SK-MEL-5 (cell line): ENCODE measurements around the gene PRR33. TPM values are rescaled to one million over a fixed set of nuclear protein-coding genes. Genes with fewer than 3 reads are reported as not detected.

Experiments used
- DNase-seq: peaks from one replicate; pipeline ENCODE4 v3.0.0-alpha.2; 2016; ENCODE audit warnings: low read depth, low spot score
- in situ Hi-C: cut with HindIII; loops from 2 replicates; pipeline ENCODE4 v1.10.0; 2016; ENCODE audit warnings: low sequenced_read_pairs, high pct_unique_total_duplicates, low pct_unique_long_range_greater_than_20kb
- total RNA-seq: library from RNA; depleted of rRNA; stranded (reverse); fragments of >200 nt; shearing (Covaris generic); gene quantifications from 2 replicates; pipeline ENCODE4 v1.2.3, GENCODE V29; 2014

PRR33 gene
- total RNA-seq, 1 experiment from 2014 or later, result not detected

DNA sequence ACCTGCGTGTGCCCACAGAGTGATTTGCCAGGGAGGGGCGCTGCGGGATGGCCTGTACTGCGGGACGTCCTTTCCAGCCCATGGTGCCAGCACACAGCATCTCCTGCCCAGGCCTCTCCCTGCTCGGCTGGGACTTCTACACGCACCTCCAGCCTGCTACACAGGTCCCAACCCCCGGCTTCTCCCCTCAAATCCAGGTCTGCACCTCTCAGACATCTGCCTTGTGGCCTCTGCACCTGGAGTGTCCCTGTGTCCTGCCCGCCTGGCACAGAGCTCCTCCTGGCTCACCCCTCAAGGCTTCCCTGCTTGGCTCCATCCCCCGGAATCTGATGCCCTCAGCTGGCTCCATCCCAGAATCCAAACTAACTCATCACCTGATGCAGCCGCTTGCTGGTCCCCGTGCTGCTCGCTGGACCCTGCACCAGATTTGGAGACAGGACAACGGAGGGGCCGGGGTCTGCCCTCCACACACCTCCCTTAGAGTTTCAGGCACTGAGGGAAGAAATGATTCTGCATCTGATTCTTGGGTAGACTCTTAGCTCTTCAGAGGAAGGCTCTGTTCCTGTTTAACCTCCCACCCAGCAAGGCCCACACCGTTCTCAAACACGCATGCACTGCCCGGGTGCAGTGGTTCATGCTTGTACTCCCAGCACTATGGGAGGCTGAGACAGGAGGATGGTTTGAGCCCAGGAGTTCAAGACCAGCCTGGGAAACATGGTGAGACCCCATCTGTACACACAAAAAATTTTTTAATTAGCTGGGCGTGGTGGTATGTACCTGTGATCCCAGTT is 42.9 kb downstream of the PRR33 start:
- in situ Hi-C loops, result no loop called here
- no peak for DNase-seq

DNA sequence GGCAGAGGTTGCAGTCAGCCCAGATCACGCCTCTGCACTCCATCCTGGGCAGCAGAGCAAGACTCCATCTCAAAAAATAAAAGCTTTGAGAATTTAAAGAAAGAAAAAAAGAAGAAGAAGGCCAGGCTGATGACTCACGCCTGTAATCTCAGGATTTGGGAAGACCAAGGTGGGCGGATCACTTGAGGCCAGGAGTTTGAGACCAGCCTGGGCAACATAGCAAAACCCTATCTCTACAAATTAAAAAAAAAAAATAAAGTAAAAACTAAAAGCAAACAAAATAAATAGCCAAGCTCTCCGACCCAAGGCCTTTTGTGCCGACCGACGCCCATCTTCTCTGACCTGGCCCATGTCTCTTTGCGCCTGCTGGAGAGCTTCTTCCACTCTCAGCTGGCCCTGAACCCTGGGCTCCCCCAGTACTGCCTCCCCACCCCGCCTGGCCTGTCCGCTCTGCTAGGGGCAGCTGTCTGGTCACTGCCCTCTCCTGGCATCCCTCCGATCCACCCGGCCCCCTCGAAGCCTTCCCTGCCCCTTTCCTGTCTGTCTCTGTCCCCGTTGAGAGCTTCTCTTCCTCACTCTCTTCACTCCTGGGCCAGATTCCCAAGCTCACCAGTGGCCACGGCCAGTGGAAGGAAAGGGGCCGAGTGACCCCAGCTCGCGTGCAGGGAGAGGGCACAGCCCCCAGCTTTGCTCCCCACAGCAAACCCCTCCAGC is 43.6 kb downstream of the PRR33 start:
- in situ Hi-C loops, result no loop called here
- DNase-seq, result no peak

DNA sequence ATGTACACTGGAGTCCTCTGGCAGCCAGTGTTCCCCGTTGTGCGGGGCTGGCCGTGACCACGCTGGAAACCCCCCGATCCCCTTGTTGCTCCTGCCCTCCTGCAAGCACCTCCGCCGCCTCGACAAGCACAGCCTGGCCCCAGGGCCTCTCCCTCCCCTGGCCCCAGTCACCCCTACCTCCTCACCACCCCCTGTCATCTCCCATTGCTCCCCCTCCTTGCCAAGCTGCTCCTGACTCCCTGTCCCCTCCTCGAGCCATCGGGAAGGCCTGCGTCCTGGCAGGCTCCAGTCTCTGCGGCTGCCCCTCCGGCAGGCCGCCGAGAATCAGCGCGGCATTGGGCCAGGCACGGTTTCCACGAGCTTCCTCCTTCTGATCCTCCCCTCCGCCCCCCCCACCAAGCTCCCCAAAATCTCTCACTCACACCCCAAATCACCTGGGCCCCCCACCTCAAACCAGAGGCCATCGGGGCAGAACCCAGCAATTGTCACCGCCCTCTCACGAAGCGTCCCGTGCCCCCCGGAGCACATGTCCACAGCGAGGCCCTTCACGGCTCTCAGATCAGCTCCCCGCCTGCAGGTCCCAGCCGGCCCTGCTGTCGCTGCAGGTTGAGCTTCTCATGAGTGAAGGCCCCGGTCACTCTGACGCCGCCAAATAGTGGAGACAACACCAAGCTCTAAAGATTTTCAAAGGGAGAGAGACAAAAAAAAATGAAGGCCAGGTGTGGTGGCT is 44.5 kb downstream of the PRR33 start:
- in situ Hi-C loops, result no loop called here
- DNase-seq, result no peak

DNA sequence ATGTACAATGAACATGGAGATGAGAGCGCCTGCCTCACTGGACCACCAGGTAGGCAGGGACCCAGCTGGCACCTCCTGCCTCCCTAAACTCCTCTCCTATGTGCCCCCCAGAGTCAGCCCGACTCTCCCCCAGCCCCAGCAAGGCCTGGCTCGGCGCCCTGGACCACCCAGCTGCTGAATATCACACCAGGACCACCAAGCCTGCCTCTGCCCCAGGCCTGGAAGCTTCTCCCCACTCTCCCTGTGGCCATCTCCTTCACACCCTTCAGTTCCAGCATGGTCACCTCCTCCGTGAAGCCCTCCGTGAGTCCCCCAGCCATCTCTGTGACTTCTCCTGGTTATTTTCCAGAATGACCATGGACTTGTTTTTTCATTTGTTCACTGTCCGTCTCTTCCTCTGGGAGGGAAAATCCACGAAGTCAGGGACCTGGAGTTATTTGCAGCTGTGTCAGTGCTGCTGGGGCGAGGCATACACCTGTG is 45.2 kb downstream of the PRR33 start:
- in situ Hi-C loops, result no loop called here

DNA sequence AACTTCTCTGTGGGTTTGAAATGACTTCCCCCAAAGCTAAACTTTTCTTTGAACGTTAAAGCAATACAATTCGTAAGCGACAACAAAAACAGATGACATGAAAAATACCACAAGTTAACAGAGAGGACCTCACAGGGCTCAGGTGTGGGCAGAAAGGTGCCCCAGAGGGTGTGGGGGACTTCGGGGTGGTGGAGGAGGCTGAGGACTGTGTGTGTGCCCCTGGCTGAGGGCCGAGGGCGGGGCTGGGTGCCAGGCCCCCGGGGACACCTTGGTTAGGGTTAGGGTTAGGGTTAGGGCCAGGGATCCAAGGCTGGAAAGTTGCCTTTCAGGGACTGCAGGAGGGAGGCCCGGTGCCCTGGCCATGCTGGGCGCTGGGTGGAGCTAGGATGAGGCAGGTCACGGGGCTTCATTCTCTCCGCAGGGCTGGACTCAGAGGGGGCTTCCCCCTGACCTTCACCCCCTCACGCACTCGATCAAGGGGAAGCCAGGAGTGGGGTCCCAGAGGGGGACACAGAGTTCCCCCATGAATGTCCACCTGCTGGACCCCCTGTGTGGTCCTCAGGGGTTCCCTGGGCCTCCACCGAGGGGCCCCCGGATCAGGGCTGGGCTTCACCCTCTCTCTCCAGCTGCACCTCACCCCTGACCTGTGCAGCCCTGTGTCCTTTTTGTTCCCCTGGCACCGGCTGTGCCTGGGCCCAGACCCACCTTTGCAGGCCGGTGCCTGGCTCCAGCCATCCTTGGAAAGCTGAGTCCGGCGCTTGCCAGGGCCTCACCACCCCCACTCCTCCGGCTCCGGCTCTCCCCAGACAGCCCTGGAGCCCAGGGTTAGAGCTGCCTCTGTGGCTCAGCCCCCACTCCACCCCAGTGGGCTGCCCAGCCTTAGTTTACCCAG is 45.9 kb downstream of the PRR33 start:
- in situ Hi-C loops, result no loop called here
- DNase-seq, result no peak

More for the DNA sequence above, 45.2 kb downstream of the PRR33 start:
- DNase-seq, result no peak

DNA sequence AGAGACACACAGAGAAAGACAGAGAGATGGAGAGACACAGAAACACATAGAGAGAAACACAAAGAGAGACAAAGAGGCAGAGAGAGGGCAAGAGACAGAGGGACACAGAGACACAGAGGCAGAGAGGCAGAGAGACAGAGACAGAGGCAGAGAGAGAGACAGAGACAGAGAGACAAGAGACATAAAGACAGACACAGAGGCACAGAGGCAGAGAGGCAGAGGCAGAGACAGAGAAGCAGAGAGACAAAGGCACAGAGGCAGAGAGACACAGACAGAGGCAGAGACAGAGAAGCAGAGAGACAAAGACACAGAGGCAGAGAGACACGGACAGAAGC is 46.6 kb downstream of the PRR33 start:
- no peak for DNase-seq
- in situ Hi-C loops, result no loop called here

DNA sequence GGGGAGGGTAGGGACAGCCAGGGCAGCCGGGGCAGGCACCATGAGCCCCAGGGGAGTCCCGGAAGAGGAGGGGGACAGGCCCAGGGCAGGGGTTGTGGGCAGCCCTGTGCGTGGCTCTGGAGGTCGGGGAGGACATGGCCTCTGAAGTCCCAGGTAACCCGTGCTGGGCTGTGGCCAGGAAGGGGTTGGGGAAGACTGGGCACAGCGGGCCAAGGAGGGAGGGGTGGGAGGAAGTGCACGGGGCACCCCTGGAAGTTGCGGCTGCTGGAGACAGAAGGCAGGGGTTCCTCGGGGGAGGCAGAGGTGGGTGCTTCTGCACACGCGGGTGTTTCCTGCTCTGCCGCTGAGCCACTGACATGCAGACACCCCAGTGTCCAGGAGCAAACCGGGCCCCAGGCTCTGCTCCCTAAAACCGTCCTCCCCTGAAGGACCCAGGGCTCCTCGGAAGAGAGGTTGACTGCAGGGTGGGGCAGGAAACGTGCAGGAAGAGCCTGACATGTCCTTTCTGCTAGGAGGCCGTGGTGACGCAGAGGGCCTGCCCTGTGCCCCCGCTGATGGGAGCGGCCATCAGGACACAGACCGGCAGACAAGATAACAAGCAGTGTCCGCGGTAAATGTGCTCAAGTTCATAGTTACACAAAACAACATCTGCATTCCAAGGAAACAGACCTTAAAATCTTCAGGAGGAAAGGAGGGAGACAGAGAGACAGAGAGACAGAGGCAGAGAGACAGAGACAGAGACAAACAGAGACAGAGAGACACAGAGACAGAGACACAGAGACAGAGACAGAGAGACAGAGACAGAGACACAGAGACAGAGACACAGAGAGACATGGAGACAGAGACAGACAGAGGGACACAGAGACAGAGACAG is 47.2 kb downstream of the PRR33 start:
- in situ Hi-C loops, result no loop called here
- DNase-seq, result no peak

DNA sequence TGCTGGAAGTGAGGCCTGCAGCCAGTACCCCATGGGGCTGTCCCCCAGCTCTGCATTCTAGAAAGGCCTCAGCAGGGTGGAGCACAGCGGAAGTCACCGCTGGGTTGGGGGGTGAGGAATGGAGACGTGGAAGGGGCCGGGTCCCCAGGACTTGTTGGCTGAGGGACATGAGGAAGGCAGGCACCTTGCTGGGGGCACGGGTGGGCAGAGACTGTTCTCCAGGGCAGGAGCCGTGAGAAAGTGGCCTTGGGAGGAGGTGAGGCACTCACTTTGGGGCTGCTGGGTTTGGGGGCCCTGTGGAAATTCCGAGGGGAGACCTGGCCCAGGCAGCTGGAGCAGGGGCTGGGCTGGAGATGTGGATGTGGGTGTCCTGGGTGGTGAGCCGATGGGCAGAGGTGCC is 47.9 kb downstream of the PRR33 start:
- no peak for DNase-seq
- in situ Hi-C loops, result no loop called here

DNA sequence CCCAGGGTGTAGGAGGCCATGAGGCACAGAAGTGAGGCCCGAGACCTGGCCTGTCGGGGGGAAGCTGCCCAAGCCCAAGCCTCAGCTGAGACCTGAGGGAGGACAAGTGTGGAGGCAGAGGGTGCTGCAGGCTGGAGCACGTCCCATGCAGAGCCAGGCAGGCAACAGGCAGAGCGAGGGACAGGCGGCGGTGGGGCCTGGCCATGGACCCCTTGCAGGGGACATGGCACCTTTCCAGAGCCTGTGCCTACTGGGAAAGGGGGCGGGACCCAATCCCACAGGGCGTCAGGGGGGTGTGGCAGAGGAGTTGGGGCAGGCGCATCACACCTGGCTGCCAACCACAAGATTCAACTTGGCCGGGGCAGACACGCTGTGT is 48.6 kb downstream of the PRR33 start:
- DNase-seq, result no peak
- in situ Hi-C loops, result no loop called here

DNA sequence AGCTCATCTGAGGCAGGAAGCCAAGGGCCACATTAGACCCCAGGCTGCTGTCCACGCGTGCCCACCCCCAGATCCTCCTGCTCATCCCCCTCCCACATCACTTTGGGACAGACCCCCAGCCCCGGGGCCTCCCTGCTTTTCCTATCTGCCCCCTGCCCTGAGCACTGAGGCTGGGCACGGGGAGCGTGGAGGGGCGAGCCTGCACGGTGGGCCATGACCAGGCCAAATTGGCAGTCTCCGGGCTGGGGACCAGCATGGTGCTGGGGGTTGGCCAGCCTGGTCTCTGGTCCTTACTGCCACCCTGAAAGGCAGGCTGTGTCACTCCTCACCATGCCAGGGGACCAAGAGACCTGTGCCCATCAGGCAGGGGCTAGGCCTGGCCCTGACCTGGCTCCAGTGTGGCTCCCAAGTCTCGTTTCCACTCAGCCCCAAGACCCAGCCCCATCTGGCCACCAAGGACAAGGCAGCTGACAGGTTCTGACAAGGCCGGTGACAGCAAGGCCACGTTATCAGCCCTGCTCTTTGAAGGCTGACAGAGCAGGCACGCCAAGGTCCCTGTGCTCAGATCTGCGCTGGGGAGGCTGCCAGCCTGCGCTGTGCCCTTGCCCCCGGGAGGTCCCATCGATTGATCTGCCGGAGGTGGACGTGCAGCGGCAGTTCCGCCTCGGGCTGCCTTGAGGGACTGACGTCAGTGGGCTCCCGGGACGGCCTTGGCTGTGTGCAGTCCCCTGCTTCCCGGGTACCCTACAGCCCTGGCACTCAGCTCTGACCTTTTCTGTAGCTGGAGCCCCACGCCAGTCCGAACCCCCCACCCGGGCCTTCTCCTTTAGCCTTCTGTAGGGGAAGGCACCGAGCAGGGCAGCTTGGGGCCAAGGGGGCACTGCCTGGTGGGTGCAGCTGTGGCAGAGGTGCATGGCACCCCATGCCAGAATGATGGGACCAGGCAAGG is 49.3 kb downstream of the PRR33 start:
- no peak for DNase-seq
- in situ Hi-C loops, result no loop called here

DNA sequence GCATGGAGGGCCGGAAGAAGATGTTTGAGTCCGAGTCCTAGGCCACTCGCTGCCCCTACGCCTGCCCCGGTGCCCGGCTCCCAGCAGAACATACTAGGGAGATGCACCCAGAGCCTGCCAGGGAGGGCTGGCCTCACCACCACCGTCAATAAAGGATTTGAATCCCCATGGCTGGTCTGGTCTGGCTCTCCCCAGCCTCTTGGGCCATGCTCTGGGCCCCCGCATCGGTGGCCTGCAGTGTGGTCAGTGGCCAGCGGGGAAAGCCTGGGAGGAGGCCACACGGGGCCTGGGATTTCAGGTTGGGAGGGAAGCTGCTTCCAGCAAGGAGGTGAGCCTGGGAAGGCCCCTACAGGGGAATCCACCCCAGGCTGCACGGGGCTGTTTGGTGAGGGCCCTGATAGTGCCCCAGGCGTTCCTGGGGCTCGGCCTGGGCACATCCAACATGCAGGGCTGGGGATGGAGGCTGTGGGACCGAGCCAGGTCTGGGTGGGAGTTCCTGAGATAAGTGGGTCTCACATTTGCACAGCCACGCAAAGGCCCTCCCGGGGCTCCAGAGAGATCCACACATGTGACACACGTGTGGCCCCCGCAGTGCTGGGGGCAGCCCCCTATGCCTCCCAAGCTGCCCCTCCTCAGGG is 50.1 kb downstream of the PRR33 start:
- in situ Hi-C loops, result no loop called here
- DNase-seq, result no peak

DNA sequence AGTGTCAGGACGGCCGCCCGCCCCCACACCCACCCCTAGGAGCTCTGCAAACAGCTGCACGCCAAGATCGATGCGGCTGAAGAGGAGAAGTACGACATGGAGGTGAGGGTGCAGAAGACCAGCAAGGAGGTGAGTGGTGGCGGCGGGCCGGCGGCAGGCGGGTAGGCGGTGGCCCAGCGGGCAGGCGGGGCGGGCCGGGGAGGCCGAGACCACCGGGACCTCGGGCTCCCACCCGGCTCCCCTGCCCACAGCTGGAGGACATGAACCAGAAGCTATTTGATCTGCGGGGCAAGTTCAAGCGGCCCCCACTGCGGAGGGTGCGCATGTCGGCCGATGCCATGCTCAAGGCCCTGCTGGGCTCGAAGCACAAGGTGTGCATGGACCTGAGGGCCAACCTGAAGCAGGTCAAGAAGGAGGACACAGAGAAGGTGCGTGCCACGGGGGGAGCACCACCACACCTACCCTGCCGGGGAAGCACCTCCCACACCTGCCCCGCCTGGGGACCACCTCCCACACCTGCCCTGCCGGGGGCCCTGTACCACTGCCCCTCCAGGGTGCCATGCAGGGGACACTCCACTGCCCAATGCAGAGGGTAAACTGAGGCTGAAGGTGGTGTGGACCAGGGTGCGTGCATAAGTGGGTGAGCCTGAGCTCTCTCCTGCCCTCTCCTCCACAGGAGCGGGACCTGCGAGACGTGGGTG is 50.8 kb downstream of the PRR33 start:
- in situ Hi-C loops, result no loop called here
- no peak for DNase-seq

DNA sequence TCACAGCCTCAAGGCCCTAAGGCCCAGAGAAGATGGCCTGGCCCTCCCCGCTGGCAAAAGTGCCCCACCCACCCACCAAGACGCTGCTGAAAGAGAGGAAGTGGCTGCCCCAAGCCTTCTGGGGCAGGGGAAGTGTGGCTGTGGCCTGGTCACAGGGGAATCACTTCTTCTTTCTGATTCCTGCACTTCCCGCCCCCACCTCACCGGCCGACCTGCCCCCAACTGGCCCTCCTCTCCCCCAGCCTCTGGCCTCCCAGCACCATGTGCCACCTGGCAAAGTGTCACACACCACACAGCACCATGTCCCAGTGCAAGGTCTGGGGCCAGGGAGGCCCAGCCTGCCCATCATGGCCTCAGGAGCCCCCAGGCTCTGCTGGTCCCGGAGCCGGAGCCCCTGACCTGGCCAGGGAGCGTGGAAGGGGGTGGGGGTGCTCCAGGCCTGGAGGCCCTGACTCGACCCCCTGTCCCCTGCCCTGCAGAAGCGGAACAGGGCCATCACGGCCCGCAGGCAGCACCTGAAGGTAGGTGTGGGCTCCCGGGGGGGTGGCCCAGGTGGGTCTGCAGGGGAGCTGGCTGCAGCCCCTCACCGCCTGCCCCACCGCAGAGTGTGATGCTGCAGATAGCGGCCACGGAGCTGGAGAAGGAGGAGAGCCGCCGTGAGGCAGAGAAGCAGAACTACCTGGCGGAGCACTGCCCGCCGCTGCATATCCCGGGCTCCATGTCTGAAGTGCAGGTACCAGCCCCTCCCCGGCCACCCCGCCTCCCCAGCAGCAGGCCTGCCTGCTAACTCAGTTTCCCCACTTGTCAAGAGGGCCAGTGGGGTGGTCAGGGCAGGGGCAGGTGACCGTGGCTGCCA is 51.5 kb downstream of the PRR33 start:
- in situ Hi-C loops, result no loop called here
- no peak for DNase-seq
